ENCODE results near the gene GNG8. TPM values are rescaled to one million over a fixed set of nuclear protein-coding genes. Genes with fewer than 3 reads are reported as not detected.

Gene GNG8
- total and polyA plus RNA-seq, 10 of the 15 experiments (the other 5 are each of a cell fraction or from before 2014, with no cell fraction given), result 1.2 to 6.6 (median 2.7) TPM; not detected in 6

DNA sequence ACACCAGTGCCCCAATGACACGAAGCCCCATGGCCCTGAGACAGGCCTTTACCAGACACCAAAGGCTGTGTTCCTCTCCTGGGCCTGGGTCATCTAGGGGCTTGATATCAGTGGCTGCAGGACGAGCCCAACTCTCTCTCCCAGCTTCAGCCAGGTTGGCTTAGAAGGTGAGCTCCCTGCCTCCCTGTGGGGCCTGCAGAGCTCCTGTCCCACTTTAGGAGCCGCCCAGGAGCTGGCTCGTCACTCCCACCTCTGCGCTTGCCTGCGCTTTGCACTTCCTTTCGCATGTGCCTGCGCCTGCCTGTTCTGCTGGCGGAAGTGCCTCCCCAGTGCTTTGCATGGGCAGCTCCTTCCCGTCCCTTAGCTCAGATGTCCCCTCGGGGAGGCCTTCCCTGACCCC is 30.0 kb downstream of the GNG8 start:
- ATAC-seq (no peak), DNase-seq (ENCODE audit: low read depth, low spot score) (no peak), FAIRE-seq (no peak)
- Histone ChIP-seq H3K9ac (ENCODE audit: control insufficient read depth, insufficient read depth, low read length) (no peak overlapping the region), H3K4me2 (ENCODE audit: control insufficient read depth, insufficient read depth) (no peak overlapping the region), H3K4me3 (no peak overlapping the region), H3K27me3 (replicated peaks in 1 of 2; ENCODE audit: control insufficient read depth in 2 of 2, insufficient read depth in 2 of 2, low read length in 1 of 2) (no peaks in the 10 kb centered on the region), H3K9me3 (replicated peaks; ENCODE audit: control insufficient read depth, insufficient read depth, low read length) (no peaks in the 10 kb centered on the region), H2AFZ (ENCODE audit: control insufficient read depth, low read depth, low read length) (no peak overlapping the region), H3K79me2 (ENCODE audit: control insufficient read depth, insufficient read depth, low read length) (peaks cover 49% of the 10 kb centered on the region), H3K36me3 (ENCODE audit: control insufficient read depth in 2 of 2, insufficient read depth in 2 of 2, low read length in 1 of 2) (peaks cover 37 to 46% of the 10 kb centered on the region in 2 experiments), H4K20me1 (ENCODE audit: control insufficient read depth, insufficient read depth) (peaks cover 15% of the 10 kb centered on the region), H3K27ac (ENCODE audit: control insufficient read depth, insufficient read depth) (no peak overlapping the region), H3K4me1 (ENCODE audit: control insufficient read depth, insufficient read depth, low read length) (peaks cover 18% of the 10 kb centered on the region)
- BruUV-seq (replicated peaks), result no TSS peak
- ChIA-PET RAD21 (ENCODE audit: unreplicated experiment) (interaction anchor here (1.3 to 1.4 kb wide), 2 partner anchors 8 to 56 kb away, joined by 3 to 6 read pairs; partner anchors contain the start of gene DACT3), POLR2A (interaction anchor here (0.5 to 7.3 kb wide), 3 partner anchors 14 to 278 kb away, joined by 3 to 72 read pairs (median 3); no protein-coding TSS in a partner anchor), CTCF (interaction anchor here (0.9 to 3.2 kb wide), 4 partner anchors 14 to 77 kb away, joined by 3 to 14 read pairs (median 4); partner anchors contain the start of gene DACT3), SMC1A (ENCODE audit: uncharacterized antibody, unreplicated experiment) (interaction anchor here (0.7 to 2.8 kb wide), 3 partner anchors 9 to 56 kb away, joined by 4 to 12 read pairs (median 4); partner anchors contain the start of gene DACT3)
- TF ChIP-seq, protein P1, sequence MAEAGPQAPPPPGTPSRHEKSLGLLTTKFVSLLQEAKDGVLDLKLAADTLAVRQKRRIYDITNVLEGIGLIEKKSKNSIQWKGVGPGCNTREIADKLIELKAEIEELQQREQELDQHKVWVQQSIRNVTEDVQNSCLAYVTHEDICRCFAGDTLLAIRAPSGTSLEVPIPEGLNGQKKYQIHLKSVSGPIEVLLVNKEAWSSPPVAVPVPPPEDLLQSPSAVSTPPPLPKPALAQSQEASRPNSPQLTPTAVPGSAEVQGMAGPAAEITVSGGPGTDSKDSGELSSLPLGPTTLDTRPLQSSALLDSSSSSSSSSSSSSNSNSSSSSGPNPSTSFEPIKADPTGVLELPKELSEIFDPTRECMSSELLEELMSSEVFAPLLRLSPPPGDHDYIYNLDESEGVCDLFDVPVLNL (IDR thresholded peaks at IDR 0.05; ENCODE audit: low read depth, low read length), result no peak
- TF ChIP-seq ASH2L (IDR thresholded peaks at IDR 0.05; ENCODE audit: borderline replicate concordance, low read depth) (no peak), ZNF24 (IDR thresholded peaks at IDR 0.05) (no peak), MLLT1 (IDR thresholded peaks at IDR 0.05) (no peak)
- TF ChIP-seq, protein P2, sequence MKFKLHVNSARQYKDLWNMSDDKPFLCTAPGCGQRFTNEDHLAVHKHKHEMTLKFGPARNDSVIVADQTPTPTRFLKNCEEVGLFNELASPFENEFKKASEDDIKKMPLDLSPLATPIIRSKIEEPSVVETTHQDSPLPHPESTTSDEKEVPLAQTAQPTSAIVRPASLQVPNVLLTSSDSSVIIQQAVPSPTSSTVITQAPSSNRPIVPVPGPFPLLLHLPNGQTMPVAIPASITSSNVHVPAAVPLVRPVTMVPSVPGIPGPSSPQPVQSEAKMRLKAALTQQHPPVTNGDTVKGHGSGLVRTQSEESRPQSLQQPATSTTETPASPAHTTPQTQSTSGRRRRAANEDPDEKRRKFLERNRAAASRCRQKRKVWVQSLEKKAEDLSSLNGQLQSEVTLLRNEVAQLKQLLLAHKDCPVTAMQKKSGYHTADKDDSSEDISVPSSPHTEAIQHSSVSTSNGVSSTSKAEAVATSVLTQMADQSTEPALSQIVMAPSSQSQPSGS (IDR thresholded peaks at IDR 0.05; ENCODE audit: low read length), result no peak
- intact Hi-C loops (cut with micrococcal nuclease; ENCODE audit: unreplicated experiment), result no loop called here
- WGBS (ENCODE audit: insufficient coverage, insufficient replicate concordance, low lambda C conversion rate, missing lambda C conversion rate), result 99% methylated on average over 9 of the region's 11 CpGs
- in situ Hi-C loops (cut with MboI), result no loop called here
